Esophagus squamous epithelium (tissue), 4 donors: Measurements from ENCODE around the gene CD164.

Experiments used
- CTCF ChIP-seq, 6 experiments: fragments of 450-650 bp in 4 of 6; fragments of 200-600 bp in 2 of 6; sonication (generic) in 2 of 6; IDR thresholded peaks; one replicate each; pipeline ENCODE4 v1.5.1; 2016 to 2019; ENCODE audit warnings: antibody characterized with exemption in 6 of 6, mild to moderate bottlenecking in 4 of 6, moderate library complexity in 4 of 6
- POLR2A ChIP-seq, 4 donors: fragments of 450-650 bp; IDR thresholded peaks; one replicate each; pipeline ENCODE4 v1.6.1; 2017; ENCODE audit warnings: antibody characterized with exemption in 4 of 4, mild to moderate bottlenecking in 4 of 4, moderate library complexity in 3 of 4

- no peak for TF ChIP-seq CTCF (IDR thresholded peaks at IDR 0.05)
- no peak for TF ChIP-seq POLR2A (IDR thresholded peaks at IDR 0.05)
Observed at GRCh38 chr6:109373762-109374161, 8.5 kb downstream of the CD164 start.
